Measurements from ENCODE around the gene SELENON. TPM values are rescaled to one million over a fixed set of nuclear protein-coding genes. Genes with fewer than 3 reads are reported as not detected.

SELENON gene
- total RNA-seq, 1 donor from 2014 or later, result 24.9 TPM

- peaks cover 18% of the 10 kb centered on the region for H3K4me1 Mint-ChIP-seq
- H3K9me3 Mint-ChIP-seq, result no peaks in the 10 kb centered on the region
- peaks cover 6% of the 10 kb centered on the region for H3K4me1 ChIP-seq
- H3K36me3 Mint-ChIP-seq, result peaks cover 14% of the 10 kb centered on the region
- no peaks in the 10 kb centered on the region for H3K79me2 ChIP-seq (ENCODE audit: low read depth)
- no peak for DNase-seq (ENCODE audit: low spot score)
- H3K27ac ChIP-seq, result no peak overlapping the region
- H4K20me1 ChIP-seq (ENCODE audit: low read depth), result peaks cover 15% of the 10 kb centered on the region
- no peaks in the 10 kb centered on the region for H3K9me3 ChIP-seq (ENCODE audit: low read depth)
- no peak overlapping the region for H2AFZ ChIP-seq (replicated peaks)
- peak overlapping the region; percentile 56 for H3K4me3 Mint-ChIP-seq
- no peak overlapping the region for H3K4me2 ChIP-seq
- no peaks in the 10 kb centered on the region for H3K36me3 ChIP-seq
- H3K27me3 Mint-ChIP-seq (ENCODE audit: insufficient read depth, low read depth), result peaks cover 10% of the 10 kb centered on the region
- TF ChIP-seq EZH2 (IDR thresholded peaks at IDR 0.05), result no peak
- TF ChIP-seq EZH2phosphoT487 (IDR thresholded peaks at IDR 0.05), result no peak
- no peak for TF ChIP-seq CTCF (IDR thresholded peaks at IDR 0.05)
- peaks cover 3% of the 10 kb centered on the region for H3F3A ChIP-seq (ENCODE audit: low read depth)
- no peak overlapping the region for H3K4me3 ChIP-seq
- H3K9ac ChIP-seq, result no peak overlapping the region
- no peak overlapping the region for H3K27ac Mint-ChIP-seq
- no peaks in the 10 kb centered on the region for H3K27me3 ChIP-seq
Observed at GRCh38 chr1:25809283-25809926, 9.4 kb downstream of the SELENON start.

GRCh38 chr1:25809929-25810328, 9.9 kb downstream of the SELENON start:
- H3K27ac Mint-ChIP-seq, result no peak overlapping the region
- no peak for DNase-seq (ENCODE audit: low spot score)
- H3F3A ChIP-seq (ENCODE audit: low read depth), result peaks cover 3% of the 10 kb centered on the region
- H3K4me2 ChIP-seq, result no peak overlapping the region
- H3K4me3 ChIP-seq, result no peak overlapping the region
- H3K9me3 ChIP-seq (ENCODE audit: low read depth), result no peaks in the 10 kb centered on the region
- peaks cover 18% of the 10 kb centered on the region for H3K36me3 Mint-ChIP-seq
- H2AFZ ChIP-seq (replicated peaks), result no peak overlapping the region
- H3K4me1 Mint-ChIP-seq, result peaks cover 14% of the 10 kb centered on the region
- no peaks in the 10 kb centered on the region for H3K36me3 ChIP-seq
- no peak for TF ChIP-seq EZH2phosphoT487 (IDR thresholded peaks at IDR 0.05)
- TF ChIP-seq EZH2 (IDR thresholded peaks at IDR 0.05), result no peak
- TF ChIP-seq CTCF (IDR thresholded peaks at IDR 0.05), result no peak
- H3K27me3 Mint-ChIP-seq (ENCODE audit: insufficient read depth, low read depth), result peaks cover 6% of the 10 kb centered on the region
- H3K4me1 ChIP-seq, result peaks cover under 1% of the 10 kb centered on the region
- no peaks in the 10 kb centered on the region for H3K27me3 ChIP-seq
- H3K4me3 Mint-ChIP-seq, result no peak overlapping the region
- H4K20me1 ChIP-seq (ENCODE audit: low read depth), result peaks cover 12% of the 10 kb centered on the region
- H3K9ac ChIP-seq, result no peak overlapping the region
- H3K79me2 ChIP-seq (ENCODE audit: low read depth), result no peaks in the 10 kb centered on the region
- H3K27ac ChIP-seq, result no peak overlapping the region
- no peaks in the 10 kb centered on the region for H3K9me3 Mint-ChIP-seq

GRCh38 chr1:25810341-25811299, 10.6 kb downstream of the SELENON start:
- Mint-ChIP-seq H3K27ac (no peak overlapping the region), H3K4me1 (peaks cover 8% of the 10 kb centered on the region), H3K27me3 (ENCODE audit: insufficient read depth, low read depth) (peaks cover 3% of the 10 kb centered on the region), H3K9me3 (no peaks in the 10 kb centered on the region), H3K36me3 (peaks cover 19% of the 10 kb centered on the region), H3K4me3 (peak overlapping the region; percentile 11)
- H3K79me2 ChIP-seq (ENCODE audit: low read depth), result no peaks in the 10 kb centered on the region
- no peaks in the 10 kb centered on the region for H3K27me3 ChIP-seq
- peaks cover 12% of the 10 kb centered on the region for H4K20me1 ChIP-seq (ENCODE audit: low read depth)
- H3K9me3 ChIP-seq (ENCODE audit: low read depth), result no peaks in the 10 kb centered on the region
- no peak overlapping the region for H3K4me3 ChIP-seq
- H3K36me3 ChIP-seq, result no peaks in the 10 kb centered on the region
- no peaks in the 10 kb centered on the region for H3K4me1 ChIP-seq
- no peak overlapping the region for H3K9ac ChIP-seq
- DNase-seq (ENCODE audit: low spot score), result peak; percentile 90
- peaks cover 3% of the 10 kb centered on the region for H3F3A ChIP-seq (ENCODE audit: low read depth)
- H3K4me2 ChIP-seq, result no peak overlapping the region
- no peak overlapping the region for H3K27ac ChIP-seq
- H2AFZ ChIP-seq (replicated peaks), result no peak overlapping the region
- TF ChIP-seq EZH2phosphoT487 (IDR thresholded peaks at IDR 0.05) (no peak), CTCF (IDR thresholded peaks at IDR 0.05) (peak; percentile 96), EZH2 (IDR thresholded peaks at IDR 0.05) (no peak)
